Lung (tissue), 12 donors: ENCODE measurements around the gene LRRFIP2. TPM values are rescaled to one million over a fixed set of nuclear protein-coding genes. Genes with fewer than 3 reads are reported as not detected.
"Not testable (repeated sequence)": the region's sequence is repeated elsewhere in the genome, so short reads cannot be mapped to it uniquely, and the experiment has no call there.

Experiments used
- ATAC-seq: fragments of 200-7000 bp; cut with Tn5 transposase; one replicate; pipeline ENCODE4 v1.9.1; 2020; ENCODE audit warnings: moderate number of reproducible peaks; ENCODE audit not compliant: insufficient read depth, low FRiP score
- DNase-seq, 3 donors: peaks; one replicate each; pipeline ENCODE4 v3.0.0-alpha.2; 2013 to 2017
- H3K27ac ChIP-seq, 2 donors: one replicate each; pipeline ENCODE4 v1.5.1; 2013; ENCODE audit warnings: mild to moderate bottlenecking in 2 of 2, moderate library complexity in 2 of 2, control low read depth in 1 of 2, inconsistent platforms in 1 of 2, low read depth in 1 of 2, low read length in 1 of 2
- H3K27me3 ChIP-seq, 3 donors: one replicate each; pipeline ENCODE4 v1.5.1; 2013; ENCODE audit warnings: low read length in 2 of 3; ENCODE audit not compliant: control insufficient read depth in 3 of 3, insufficient read depth in 3 of 3
- H3K36me3 ChIP-seq, 4 donors: one replicate each; pipeline ENCODE4 v1.5.1; 2013; ENCODE audit warnings: low read length in 4 of 4, mild to moderate bottlenecking in 1 of 4, moderate library complexity in 1 of 4; ENCODE audit not compliant: control insufficient read depth in 4 of 4, insufficient read depth in 4 of 4
- H3K4me1 ChIP-seq, 5 donors: one replicate each; pipeline ENCODE4 v1.5.1; 2013; ENCODE audit warnings: low read length in 5 of 5, mild to moderate bottlenecking in 2 of 5, moderate library complexity in 1 of 5; ENCODE audit not compliant: control insufficient read depth in 5 of 5, insufficient read depth in 5 of 5
- H3K4me3 ChIP-seq: one replicate; pipeline ENCODE4 v1.5.1; 2013; ENCODE audit warnings: mild to moderate bottlenecking, control low read depth, moderate library complexity
- H3K9ac ChIP-seq, 2 donors: one replicate each; pipeline ENCODE4 v1.5.1; 2013; ENCODE audit warnings: low read length in 2 of 2, control low read depth in 1 of 2; ENCODE audit not compliant: insufficient read depth in 1 of 2
- H3K9me3 ChIP-seq, 4 donors: one replicate each; pipeline ENCODE4 v1.5.1; 2013; ENCODE audit warnings: low read length in 3 of 4, mild to moderate bottlenecking in 1 of 4, moderate library complexity in 1 of 4; ENCODE audit not compliant: control insufficient read depth in 4 of 4, insufficient read depth in 3 of 4
- CTCF ChIP-seq: IDR thresholded peaks from 2 replicates; pipeline ENCODE4 v1.5.1; 2012; ENCODE audit warnings: mild to moderate bottlenecking; ENCODE audit errors: control extremely low read depth, extremely low read depth
- WGBS, 2 donors: extraction: QIAGEN DNeasy Blood & Tissue Kit; methylation state at CpG; one replicate each; pipeline ENCODE4 v1.1.7; 2013; 5-methylcytosine and 5-hydroxymethylcytosine counted together
- polyA plus RNA-seq, 2 donors: library from polyadenylated mRNA; stranded (reverse); fragments of 200-250 nt; gene quantifications; one replicate each; pipeline ENCODE4 v1.2.1, GENCODE V29; 2013
- total RNA-seq, 2 donors: library from RNA; depleted of rRNA in 1 of 2; stranded (reverse); fragments of >200 nt in 1 of 2; gene quantifications; one replicate each; pipeline ENCODE4 v1.2.1, GENCODE V29; 2014 to 2021
- donor health status: control.
- donor health status: control.
- donor health status: Bipolar disorder and iron deficiency.
- donor health status: healthy.
- donor health status: DM: yes; HTN: yes; CAD: no.

Gene LRRFIP2
- total and polyA plus RNA-seq, 4 donors: 24.8 to 106 (median 44.6) TPM

GRCh38 chr3:37208008-37208407 lies 33.6 kb upstream of the LRRFIP2 start:
- H3K36me3 ChIP-seq, H3K27ac ChIP-seq, H3K4me3 ChIP-seq, DNase-seq, H3K4me1 ChIP-seq, H3K27me3 ChIP-seq, H3K9ac ChIP-seq, ATAC-seq, H3K9me3 ChIP-seq: not testable (repeated sequence)
- 95 to 98% methylated on average over 3 of the region's 3 CpGs for WGBS, 2 donors

GRCh38 chr3:37206041-37206440 lies 31.7 kb upstream of the LRRFIP2 start:
- H3K4me1 ChIP-seq, H3K27me3 ChIP-seq, H3K36me3 ChIP-seq, DNase-seq, H3K9me3 ChIP-seq, H3K9ac ChIP-seq, H3K27ac ChIP-seq, ATAC-seq, H3K4me3 ChIP-seq: not testable (repeated sequence)
- 88 to 93% methylated on average over 4 of the region's 4 CpGs for WGBS, 2 donors

GRCh38 chr3:37204314-37204713 lies 29.9 kb upstream of the LRRFIP2 start:
- Histone ChIP-seq H3K4me3 (no peak overlapping the region), H3K36me3 (no peaks in the 10 kb centered on the region), H3K9me3 (no peaks in the 10 kb centered on the region), H3K4me1 (peaks cover 0 to 2% (median 0%) of the 10 kb centered on the region in 5 donors), H3K27ac (no peak overlapping the region), H3K27me3 (no peaks in the 10 kb centered on the region), H3K9ac (no peak overlapping the region)
- DNase-seq (no peak), ATAC-seq (no peak)
- TF ChIP-seq CTCF: no peak
- WGBS, 2 donors: 81 to 86% methylated on average over 3 of the region's 3 CpGs

GRCh38 chr3:37202035-37202434 lies 27.7 kb upstream of the LRRFIP2 start:
- Histone ChIP-seq H3K4me1 (peaks cover 0 to 6% (median 0%) of the 10 kb centered on the region in 5 donors), H3K27me3 (no peaks in the 10 kb centered on the region), H3K4me3 (no peak overlapping the region), H3K36me3 (no peaks in the 10 kb centered on the region), H3K27ac (no peak overlapping the region), H3K9me3 (no peaks in the 10 kb centered on the region), H3K9ac (no peak overlapping the region)
- no peak for TF ChIP-seq CTCF
- 76 to 86% methylated on average over 3 of the region's 3 CpGs for WGBS, 2 donors
- DNase-seq: peak in 2 of 3 donors; percentile 22 to 54
- ATAC-seq: no peak

- H3K9me3 ChIP-seq: no peaks in the 10 kb centered on the region
- no peaks in the 10 kb centered on the region for H3K36me3 ChIP-seq
- no peak for DNase-seq
- no peak overlapping the region for H3K27ac ChIP-seq
- TF ChIP-seq CTCF: no peak
- peaks cover 0 to 6% (median 0%) of the 10 kb centered on the region in 5 donors for H3K4me1 ChIP-seq
- 80 to 86% methylated on average over 4 of the region's 4 CpGs for WGBS, 2 donors
- no peak overlapping the region for H3K4me3 ChIP-seq
- H3K9ac ChIP-seq: no peak overlapping the region
- ATAC-seq: no peak
- H3K27me3 ChIP-seq: no peaks in the 10 kb centered on the region
Observed at GRCh38 chr3:37200141-37200540, 25.8 kb upstream of the LRRFIP2 start.
